Retinal pigment epithelial cell (primary cell): ENCODE results near the gene PIGH.

ENCODE experiments used
- DNase-seq: peaks from one replicate; pipeline ENCODE4 v3.0.0-alpha.2; 2010; ENCODE audit warnings: low read depth
- H3K4me3 ChIP-seq: 2 replicates; pipeline ENCODE4 v1.5.1; 2011; ENCODE audit warnings: mild to moderate bottlenecking, low read length, control low read depth, moderate library complexity
- CTCF ChIP-seq: conservative IDR thresholded peaks from 2 replicates; pipeline ENCODE4 v1.5.1; 2011; ENCODE audit warnings: low read depth, low read length, control low read depth, inconsistent platforms

Gene PIGH

DNA sequence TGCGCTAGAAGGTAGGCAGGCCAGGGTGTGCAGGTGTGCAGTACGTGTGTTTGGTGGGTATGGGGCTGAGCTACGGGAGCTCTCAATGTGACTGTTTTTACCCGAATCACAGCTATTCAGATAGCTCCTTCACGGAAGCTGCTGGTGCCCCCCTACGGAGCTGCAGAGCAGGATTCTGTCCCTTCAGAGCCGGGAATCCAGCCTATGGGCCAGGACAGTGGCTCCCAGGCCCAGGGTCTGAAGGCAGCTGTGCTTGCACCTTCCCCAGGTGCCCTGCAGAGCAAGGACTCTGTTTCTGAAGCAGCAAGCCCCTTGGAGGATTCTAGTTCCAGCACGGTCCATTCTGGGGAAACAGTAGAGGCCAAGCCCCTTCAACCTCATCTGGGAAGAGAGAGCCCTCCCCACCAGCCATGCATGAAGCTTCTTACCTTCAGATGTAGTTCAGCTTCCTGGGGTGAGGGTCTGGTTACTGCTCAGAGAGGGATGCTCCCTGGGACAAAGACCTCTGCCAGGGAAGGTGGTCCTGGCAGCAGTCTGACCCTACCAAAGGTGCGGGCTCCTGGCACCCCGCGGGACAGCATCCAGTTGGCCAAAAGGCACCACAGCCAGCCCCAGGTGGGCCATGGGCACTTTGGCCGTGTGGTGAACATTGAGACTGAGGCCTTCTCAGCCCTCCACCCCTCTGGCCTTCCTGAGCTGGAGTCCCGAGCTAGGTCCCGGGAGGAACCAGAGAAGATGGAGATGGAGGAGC is 37.9 kb downstream of the PIGH start:
- H3K4me3 ChIP-seq, result no peak overlapping the region
- no peak for TF ChIP-seq CTCF
- no peak for DNase-seq

DNA sequence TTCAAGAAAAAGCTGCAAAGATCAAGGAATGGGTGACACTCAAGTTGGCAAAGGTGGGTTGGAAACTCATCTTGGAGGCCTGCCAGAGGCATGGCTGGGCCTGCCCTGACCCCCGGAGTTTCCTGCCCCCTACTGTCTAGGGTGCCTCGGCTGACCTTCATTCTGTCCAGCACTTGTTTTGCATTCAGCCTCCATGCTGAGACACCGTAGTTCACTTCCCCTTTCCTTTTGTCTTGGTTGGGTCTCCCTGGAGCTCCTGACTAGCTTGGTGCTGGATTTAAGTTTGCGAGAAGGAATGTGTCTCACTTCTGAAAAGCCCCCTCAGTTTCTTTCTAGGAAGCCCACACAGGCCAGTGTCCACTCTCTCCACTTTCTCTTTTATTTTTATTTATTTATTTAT is 40.4 kb downstream of the PIGH start:
- no peak for TF ChIP-seq CTCF

DNA sequence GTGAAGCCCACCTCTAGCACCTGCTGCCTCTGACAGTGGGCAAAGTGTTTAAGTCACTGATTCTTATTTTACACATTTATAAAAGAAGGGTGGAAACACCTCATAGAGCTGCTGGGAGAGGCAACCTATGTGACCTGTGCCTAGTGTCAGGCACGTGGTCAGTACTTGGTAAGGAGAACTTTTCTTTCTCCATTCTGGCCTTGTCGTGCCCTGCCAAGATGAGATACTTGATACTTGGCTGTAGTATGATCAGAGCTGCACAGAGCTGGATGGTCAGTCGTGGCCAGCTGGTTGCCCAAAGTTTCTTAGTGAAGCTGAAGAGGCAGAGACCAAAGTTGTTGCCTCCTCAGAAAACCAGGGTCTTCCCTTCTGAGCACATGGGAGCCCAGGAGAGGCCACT is 42.4 kb downstream of the PIGH start:
- DNase-seq, result no peak
- no peak for TF ChIP-seq CTCF
- no peak overlapping the region for H3K4me3 ChIP-seq

More for the DNA sequence above, 40.4 kb downstream of the PIGH start:
- DNase-seq, result no peak
- H3K4me3 ChIP-seq, result no peak overlapping the region

- TF ChIP-seq CTCF, result no peak
- no peak overlapping the region for H3K4me3 ChIP-seq
- no peak for DNase-seq
Observed at GRCh38 chr14:67557118-67557517, 43.0 kb downstream of the PIGH start.

DNA sequence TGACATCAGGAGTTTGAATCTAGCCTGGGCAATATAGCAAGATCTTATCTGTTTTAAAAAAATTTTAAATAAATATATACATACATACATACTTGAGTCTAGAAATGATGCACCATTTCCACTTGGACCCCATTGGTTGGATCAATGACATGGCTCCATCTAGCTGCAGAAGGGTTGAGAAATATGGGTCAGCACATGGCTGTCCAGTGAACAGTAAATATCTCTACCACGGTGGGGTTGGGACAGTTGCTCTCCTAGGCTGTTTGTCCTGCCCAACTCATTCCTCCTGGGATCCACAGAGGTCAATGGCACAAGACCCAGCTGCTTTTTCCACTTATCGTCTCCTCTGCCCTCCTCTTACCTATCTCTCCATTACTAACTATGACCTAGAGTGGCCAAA is 43.4 kb downstream of the PIGH start:
- no peak for DNase-seq
- no peak for TF ChIP-seq CTCF
- H3K4me3 ChIP-seq, result no peak overlapping the region

DNA sequence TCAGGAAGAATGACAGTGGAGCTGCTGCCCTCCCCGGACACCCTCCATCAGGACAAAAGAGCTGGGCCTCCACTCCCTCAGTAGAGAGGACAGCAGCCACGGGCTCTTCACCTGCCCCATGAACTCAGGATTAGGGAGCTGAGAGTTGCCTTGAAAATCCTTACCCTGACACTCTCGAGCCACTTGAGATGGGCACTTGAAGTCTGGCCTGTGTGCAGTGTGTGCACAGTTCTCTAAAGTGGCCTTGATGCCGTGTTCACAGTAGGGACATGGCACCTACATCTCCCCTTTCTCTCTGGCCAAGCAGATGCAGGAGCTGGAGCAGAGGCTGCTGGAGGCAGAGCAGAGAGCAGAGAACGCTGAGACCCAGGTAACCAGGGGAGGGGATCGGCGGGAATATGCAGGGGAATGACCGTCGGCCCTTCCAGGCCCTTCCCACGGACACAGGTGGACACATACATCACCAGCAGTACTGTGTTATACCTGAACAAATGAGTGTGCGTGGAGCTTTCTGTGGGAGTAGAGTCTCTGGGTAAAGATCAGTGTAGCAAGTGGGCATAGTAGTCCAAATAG is 44.5 kb downstream of the PIGH start:
- DNase-seq, result no peak
- H3K4me3 ChIP-seq, result no peak overlapping the region

More for the DNA sequence above, 44.5 kb downstream of the PIGH start:
- TF ChIP-seq CTCF, result no peak
